Loucy (cell line): Measurements from ENCODE around the gene PASK.

Experiments used
- H2AFZ ChIP-seq: fragments of 200-600 bp; sonication (generic); 2 replicates; pipeline ENCODE4 v1.6.0; 2016; ENCODE audit warnings: antibody characterized with exemption, mild to moderate bottlenecking, low read length, moderate library complexity
- H3F3A ChIP-seq: fragments of 200-600 bp; 2 replicates; pipeline ENCODE4 v1.6.0; 2016; ENCODE audit warnings: antibody characterized with exemption, low read depth, mild to moderate bottlenecking
- H3K27me3 ChIP-seq: fragments of 200-600 bp; sonication (generic); 2 replicates; pipeline ENCODE4 v1.6.1; 2014; ENCODE audit warnings: low read length, mild to moderate bottlenecking; ENCODE audit not compliant: insufficient read depth, poor library complexity, severe bottlenecking
- H3K36me3 ChIP-seq: fragments of 200-600 bp; sonication (generic); 2 replicates; pipeline ENCODE4 v1.6.1; 2016; ENCODE audit warnings: low read length; ENCODE audit not compliant: insufficient read depth
- H3K4me1 ChIP-seq: fragments of 200-600 bp; sonication (generic); 2 replicates; pipeline ENCODE4 v1.5.1; 2014; ENCODE audit warnings: low read length, mild to moderate bottlenecking; ENCODE audit not compliant: insufficient read depth, poor library complexity, severe bottlenecking
- H3K4me2 ChIP-seq: fragments of 200-600 bp; sonication (generic); 2 replicates; pipeline ENCODE4 v1.6.0; 2014; ENCODE audit warnings: antibody characterized with exemption, low read length, low read depth, mild to moderate bottlenecking; ENCODE audit not compliant: poor library complexity, severe bottlenecking
- H3K4me3 ChIP-seq: fragments of 200-600 bp; sonication (generic); 2 replicates; pipeline ENCODE4 v1.5.1; 2014; ENCODE audit warnings: low read length, mild to moderate bottlenecking, mixed read lengths; ENCODE audit not compliant: poor library complexity, severe bottlenecking
- H3K79me2 ChIP-seq: fragments of 200-600 bp; sonication (generic); 2 replicates; pipeline ENCODE4 v1.6.1; 2014; ENCODE audit warnings: low read length; ENCODE audit not compliant: insufficient read depth
- H3K9ac ChIP-seq: fragments of 200-600 bp; sonication (generic); 2 replicates; pipeline ENCODE4 v1.6.0; 2014; ENCODE audit warnings: mild to moderate bottlenecking, low read depth, low read length, moderate library complexity; ENCODE audit not compliant: poor library complexity, severe bottlenecking
- H3K9me2 ChIP-seq: fragments of 200-600 bp; sonication (generic); replicated peaks from 2 replicates; pipeline ENCODE4 v1.6.1; 2016; ENCODE audit warnings: low read depth, low read length, mixed read lengths
- H3K9me3 ChIP-seq: fragments of 200-600 bp; sonication (generic); 2 replicates; pipeline ENCODE4 v1.6.1; 2014; ENCODE audit warnings: mild to moderate bottlenecking, antibody characterized with exemption, low read length, low read depth; ENCODE audit not compliant: insufficient read depth
- H4K20me1 ChIP-seq: fragments of 200-600 bp; sonication (generic); 2 replicates; pipeline ENCODE4 v1.6.0; 2014; ENCODE audit warnings: antibody characterized with exemption, low read length, mild to moderate bottlenecking; ENCODE audit not compliant: insufficient read depth, poor library complexity, severe bottlenecking
- EZH2phosphoT487 ChIP-seq: fragments of 200-600 bp; IDR thresholded peaks from 2 replicates; pipeline ENCODE4 v1.6.1; 2018; ENCODE audit warnings: antibody characterized with exemption, mild to moderate bottlenecking, moderate library complexity, borderline replicate concordance
- TF ChIP-seq, protein P1 (sequence below): fragments of 200-600 bp; sonication (generic); conservative IDR thresholded peaks from 2 replicates; pipeline ENCODE4 v1.5.1; 2014; ENCODE audit warnings: mild to moderate bottlenecking, antibody characterized with exemption, low read length

Gene PASK

GRCh38 chr2:241064802-241065354 is 84.4 kb downstream of the PASK start:
- Histone ChIP-seq H3K79me2 (no peaks in the 10 kb centered on the region), H3K4me1 (no peaks in the 10 kb centered on the region), H3K27me3 (no peaks in the 10 kb centered on the region), H3K4me2 (no peak overlapping the region), H3K9ac (no peak overlapping the region), H3K9me3 (no peaks in the 10 kb centered on the region), H3K36me3 (no peaks in the 10 kb centered on the region), H3F3A (no peaks in the 10 kb centered on the region), H4K20me1 (no peaks in the 10 kb centered on the region), H3K9me2 (no peaks in the 10 kb centered on the region), H3K4me3 (no peak overlapping the region), H2AFZ (no peak overlapping the region)
- TF ChIP-seq, protein P1, sequence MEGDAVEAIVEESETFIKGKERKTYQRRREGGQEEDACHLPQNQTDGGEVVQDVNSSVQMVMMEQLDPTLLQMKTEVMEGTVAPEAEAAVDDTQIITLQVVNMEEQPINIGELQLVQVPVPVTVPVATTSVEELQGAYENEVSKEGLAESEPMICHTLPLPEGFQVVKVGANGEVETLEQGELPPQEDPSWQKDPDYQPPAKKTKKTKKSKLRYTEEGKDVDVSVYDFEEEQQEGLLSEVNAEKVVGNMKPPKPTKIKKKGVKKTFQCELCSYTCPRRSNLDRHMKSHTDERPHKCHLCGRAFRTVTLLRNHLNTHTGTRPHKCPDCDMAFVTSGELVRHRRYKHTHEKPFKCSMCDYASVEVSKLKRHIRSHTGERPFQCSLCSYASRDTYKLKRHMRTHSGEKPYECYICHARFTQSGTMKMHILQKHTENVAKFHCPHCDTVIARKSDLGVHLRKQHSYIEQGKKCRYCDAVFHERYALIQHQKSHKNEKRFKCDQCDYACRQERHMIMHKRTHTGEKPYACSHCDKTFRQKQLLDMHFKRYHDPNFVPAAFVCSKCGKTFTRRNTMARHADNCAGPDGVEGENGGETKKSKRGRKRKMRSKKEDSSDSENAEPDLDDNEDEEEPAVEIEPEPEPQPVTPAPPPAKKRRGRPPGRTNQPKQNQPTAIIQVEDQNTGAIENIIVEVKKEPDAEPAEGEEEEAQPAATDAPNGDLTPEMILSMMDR = no peak
- no peak for TF ChIP-seq EZH2phosphoT487

DNA sequence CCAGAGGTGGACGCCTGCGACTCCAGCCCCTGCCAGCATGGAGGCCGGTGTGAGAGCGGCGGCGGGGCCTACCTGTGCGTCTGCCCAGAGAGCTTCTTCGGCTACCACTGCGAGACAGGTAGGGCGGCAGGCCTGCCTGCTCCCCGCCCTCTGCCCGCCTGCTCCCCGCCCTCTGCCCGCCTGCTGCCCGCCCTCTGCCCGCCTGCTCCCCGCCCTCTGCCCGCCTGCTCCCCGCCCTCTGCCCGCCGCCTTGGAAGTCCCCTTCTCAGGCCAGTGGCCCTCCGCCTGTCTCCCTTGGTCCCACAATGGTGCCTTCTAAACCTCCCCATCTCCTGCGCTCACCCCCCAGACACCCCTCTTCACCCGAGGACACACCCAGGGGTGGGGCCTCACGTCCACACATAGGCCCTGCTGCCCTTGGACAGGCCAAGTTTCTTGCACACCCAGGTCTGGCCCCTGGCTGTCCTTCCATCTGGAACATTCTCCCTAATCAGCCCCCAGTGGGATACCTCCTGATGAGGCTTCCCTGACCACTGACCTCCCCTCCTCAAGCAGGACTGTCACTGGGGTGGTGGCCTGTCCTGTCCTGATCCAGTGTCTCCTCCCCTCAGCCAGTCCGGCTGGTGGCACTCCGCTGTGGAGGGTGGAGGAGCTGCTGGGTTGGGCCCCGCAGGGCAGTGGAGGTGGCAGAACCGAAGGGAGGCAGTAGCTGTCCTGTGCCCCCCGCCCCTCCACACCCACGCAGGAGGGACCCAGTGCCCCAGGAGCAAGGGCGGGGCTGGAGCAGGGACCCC is 85.1 kb downstream of the PASK start:
- Histone ChIP-seq H3K9me2 (no peaks in the 10 kb centered on the region), H3K79me2 (no peaks in the 10 kb centered on the region), H3K9me3 (no peaks in the 10 kb centered on the region), H3K9ac (no peak overlapping the region), H3K27me3 (no peaks in the 10 kb centered on the region), H3K36me3 (no peaks in the 10 kb centered on the region), H2AFZ (no peak overlapping the region), H3K4me2 (no peak overlapping the region), H3F3A (no peaks in the 10 kb centered on the region), H3K4me1 (no peaks in the 10 kb centered on the region), H4K20me1 (no peaks in the 10 kb centered on the region), H3K4me3 (no peak overlapping the region)
- no peak for TF ChIP-seq EZH2phosphoT487
- TF ChIP-seq, protein P1 = no peak

DNA sequence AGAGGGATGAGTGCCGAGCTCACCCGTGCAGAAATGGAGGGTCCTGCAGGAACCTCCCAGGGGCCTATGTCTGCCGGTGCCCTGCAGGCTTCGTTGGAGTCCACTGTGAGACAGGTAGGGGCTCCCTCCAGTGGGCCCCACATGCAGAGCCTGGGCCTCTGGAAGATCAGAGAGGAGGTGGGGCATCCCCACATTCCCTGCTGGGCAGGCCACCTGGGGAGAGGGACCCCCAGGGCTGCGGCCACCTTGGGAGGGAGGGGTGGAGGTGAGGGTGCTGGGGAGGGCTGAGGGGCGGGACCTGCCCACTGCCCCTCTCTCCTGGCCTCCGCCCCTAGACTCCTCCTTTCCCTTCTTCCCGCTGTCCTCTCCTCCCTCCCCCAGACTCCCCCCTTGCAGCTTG is 85.7 kb downstream of the PASK start:
- no peaks in the 10 kb centered on the region for H3F3A ChIP-seq
- no peak overlapping the region for H3K4me2 ChIP-seq
- H3K79me2 ChIP-seq = no peaks in the 10 kb centered on the region
- H3K4me1 ChIP-seq = no peaks in the 10 kb centered on the region
- no peak overlapping the region for H3K4me3 ChIP-seq
- no peaks in the 10 kb centered on the region for H3K9me3 ChIP-seq
- no peaks in the 10 kb centered on the region for H3K9me2 ChIP-seq
- H3K36me3 ChIP-seq = no peaks in the 10 kb centered on the region
- TF ChIP-seq, protein P1 = no peak
- TF ChIP-seq EZH2phosphoT487 = no peak
- no peak overlapping the region for H3K9ac ChIP-seq
- no peaks in the 10 kb centered on the region for H4K20me1 ChIP-seq
- H3K27me3 ChIP-seq = no peaks in the 10 kb centered on the region
- H2AFZ ChIP-seq = no peak overlapping the region
